ENCODE results near the gene UNK.

Gene UNK

DNA sequence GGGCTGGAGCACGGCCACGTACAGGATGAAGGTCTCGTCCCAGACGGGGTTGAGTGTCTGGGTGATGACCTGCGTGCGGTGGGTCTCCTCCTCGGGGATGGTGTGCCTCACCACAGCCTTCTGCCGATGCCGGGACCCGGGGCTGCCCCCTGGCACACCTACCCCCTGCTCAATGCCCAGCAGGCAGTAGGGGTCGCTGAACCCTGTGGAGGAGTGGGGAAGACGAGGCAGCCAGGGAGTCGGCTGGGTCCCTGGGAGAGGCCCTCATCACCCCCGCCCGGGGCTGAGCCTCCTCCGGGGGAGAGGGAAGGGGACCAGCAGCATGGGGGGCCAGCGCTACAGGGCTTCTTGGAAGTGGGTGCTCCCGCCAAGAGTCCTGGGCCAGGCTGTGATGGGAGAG, 57.8 kb downstream of the UNK start:
- FAIRE-seq = no peak
- no peak for TF ChIP-seq POLR2A (IDR thresholded peaks at IDR 0.05; ENCODE audit: low read depth, low read length)
- no peak for DNase-seq (ENCODE audit: insufficient read length, low spot score)

DNA sequence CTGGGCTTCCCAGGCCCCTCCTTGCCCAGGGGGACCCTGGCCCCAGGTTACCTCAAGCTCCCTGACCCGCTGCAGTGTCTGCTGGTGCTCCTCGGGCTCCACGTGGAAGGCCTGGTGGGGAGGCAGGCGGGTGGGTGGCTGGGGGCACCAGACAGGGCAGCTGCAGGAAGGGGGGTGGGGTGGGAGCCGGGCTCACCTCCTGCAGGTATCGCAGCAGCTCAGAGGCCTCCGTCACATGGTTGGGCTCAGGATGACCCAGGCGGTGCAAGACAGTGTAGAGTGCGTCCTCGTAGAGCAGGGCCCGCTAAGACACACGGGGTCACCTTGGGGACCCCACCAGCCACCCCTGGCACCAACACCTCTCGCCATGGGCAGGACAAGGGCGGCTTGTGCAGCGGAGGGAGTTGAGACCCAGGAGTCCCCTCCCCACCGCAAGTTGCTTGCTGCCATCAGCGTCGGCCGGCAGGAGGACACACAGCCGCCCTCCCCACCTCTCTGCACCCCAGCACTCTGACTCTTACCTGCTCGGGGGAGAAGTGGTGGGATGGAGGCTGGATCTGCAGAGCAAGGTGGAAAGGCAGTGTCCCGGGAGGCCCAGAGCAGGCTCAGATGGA, 58.5 kb downstream of the UNK start:
- FAIRE-seq (no peak), DNase-seq (ENCODE audit: insufficient read length, low spot score) (no peak)
- no peak for TF ChIP-seq POLR2A (IDR thresholded peaks at IDR 0.05; ENCODE audit: low read depth, low read length)

- no peak for DNase-seq (ENCODE audit: insufficient read length, low spot score)
- no peak for FAIRE-seq
- no peak for TF ChIP-seq POLR2A (IDR thresholded peaks at IDR 0.05; ENCODE audit: low read depth, low read length)
These were observed 59.2 kb downstream of the UNK start, which contains the start of gene UNC13D for GRCh38 chr17:75843577-75844529. TSS of gene UNC13D (minus strand) at chr17:75844404. CDS start at chr17:75844337, 67 bp downstream.

DNA sequence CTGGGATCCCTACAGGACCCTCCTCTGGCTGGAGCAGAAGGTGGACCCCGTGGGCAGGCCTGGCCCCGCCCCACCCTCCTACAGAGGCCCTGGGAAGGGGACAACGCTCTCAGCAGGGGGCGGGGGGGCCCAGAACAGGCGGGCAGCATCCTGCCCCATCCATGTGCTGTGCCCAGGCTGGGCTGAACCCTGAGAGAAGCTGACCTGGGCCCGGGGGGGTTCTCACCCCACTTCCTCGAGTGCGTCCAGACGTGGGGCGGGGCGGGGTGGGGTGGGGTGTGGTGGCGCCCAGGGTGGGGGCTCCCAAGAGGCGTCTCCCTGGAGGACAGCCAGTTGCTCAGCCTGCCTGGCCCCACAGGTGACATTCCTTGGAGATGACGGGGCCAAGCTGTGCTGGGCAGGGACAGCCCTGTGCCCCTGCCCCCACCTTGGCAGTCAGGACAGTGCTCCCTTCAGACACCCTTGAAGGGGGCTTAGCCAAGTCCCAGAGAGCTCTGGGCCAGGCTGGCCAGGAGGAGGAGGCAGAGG, 60.0 kb downstream of the UNK start:
- no peak for FAIRE-seq
- no peak for TF ChIP-seq POLR2A (IDR thresholded peaks at IDR 0.05; ENCODE audit: low read depth, low read length)
- peak; percentile 90 for DNase-seq (ENCODE audit: insufficient read length, low spot score)

- TF ChIP-seq POLR2A (IDR thresholded peaks at IDR 0.05; ENCODE audit: low read depth, low read length) = 0 out of 2 replicates have a peak, but pooled peaks have one; percentile 22
- FAIRE-seq (peak; percentile 33), DNase-seq (ENCODE audit: insufficient read length, low spot score) (peak; percentile 92)
These were observed 60.6 kb downstream of the UNK start for GRCh38 chr17:75845058-75845711.

- no peak for TF ChIP-seq POLR2A (IDR thresholded peaks at IDR 0.05; ENCODE audit: low read depth, low read length)
- FAIRE-seq = no peak
- DNase-seq (ENCODE audit: insufficient read length, low spot score) = no peak
These were observed 61.5 kb downstream of the UNK start for GRCh38 chr17:75845933-75846691.

DNA sequence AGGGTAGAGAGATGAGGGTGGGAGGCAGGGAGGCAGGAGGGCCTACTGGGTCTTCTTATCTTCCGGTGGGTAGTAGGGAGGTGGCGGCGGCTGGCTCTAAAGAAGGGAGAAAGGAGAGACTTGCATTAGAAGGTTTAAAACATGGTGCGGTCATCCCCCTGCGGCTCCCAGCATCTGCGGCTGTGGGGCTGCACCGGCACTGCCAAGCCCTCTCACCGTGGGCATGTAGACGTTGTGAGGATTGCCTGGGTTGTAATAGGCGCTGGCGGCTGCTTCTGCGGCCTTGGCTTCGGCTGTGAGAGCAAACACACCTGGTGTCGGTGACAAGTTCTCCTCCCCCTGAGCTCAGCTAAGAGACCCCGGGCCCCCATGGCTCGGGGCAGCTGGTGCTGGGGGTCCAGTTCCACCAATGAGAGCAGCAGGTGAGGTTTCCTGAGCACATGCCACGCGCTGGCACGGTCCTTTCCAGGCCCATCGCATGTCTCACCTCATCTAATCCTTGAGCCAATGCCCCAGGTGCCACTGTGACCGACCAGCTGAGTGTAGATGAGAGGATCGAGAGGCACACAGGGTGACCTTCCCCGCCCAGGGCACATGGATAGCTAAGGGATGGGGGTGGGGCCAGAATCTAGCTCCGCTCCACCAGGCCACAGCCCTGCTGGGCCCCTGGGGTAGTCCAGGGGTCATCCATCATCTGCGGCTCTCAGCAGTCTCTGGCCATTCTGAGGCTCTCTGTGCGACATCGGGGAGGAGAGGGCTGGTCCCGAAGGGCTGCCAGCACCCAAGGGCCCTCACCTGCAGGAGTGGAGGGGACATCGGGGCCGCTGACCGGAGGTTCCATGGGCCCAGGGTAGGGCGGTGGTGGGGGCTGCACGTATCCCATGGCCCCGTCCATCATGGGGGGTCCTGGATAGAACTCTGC, 62.3 kb downstream of the UNK start:
- FAIRE-seq (no peak), DNase-seq (ENCODE audit: insufficient read length, low spot score) (no peak)
- no peak for TF ChIP-seq POLR2A (IDR thresholded peaks at IDR 0.05; ENCODE audit: low read depth, low read length)

DNA sequence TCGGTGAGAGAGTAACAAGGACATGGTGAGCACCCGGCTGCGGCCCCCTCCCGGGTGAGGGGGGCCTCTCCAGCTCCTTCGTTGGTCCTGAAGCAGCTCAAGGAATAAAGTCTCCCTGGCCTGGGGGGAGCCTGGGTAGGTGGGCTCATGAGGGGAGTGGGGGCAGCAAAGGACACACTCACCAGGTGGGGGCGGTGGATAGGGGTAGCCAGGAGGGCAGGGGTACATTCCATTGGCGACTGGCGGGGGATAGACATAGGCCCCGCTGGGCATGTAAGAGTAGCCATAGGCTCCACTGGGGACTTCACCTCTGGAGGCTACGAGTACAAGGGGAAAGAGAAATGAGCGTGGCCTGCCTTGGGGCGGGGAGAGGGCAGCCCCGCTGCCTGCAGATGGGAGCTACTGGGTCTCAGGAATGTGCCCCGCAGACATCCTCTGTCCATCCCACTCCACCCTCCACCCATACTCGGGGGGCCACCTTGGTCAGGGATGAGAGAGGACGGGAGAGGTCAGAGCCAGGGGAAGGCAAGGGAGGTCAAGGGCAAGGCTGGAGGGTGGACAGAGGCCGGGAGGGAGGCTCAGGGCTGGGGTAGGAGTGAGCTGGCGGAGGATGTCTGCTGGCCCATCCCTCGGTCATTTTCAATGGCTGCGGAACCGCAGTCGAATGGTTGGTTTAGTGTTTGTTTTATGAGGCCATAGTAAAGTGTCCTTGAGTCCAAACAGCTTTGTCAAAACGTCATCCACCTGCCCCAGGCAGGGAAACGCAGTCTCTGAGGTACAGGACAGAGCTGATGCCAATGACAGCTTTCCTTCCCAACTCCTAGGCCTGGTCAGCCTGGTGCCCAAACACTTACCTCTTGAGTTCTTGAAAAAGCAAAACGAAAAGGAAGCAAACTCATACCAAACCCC, 63.3 kb downstream of the UNK start:
- DNase-seq (ENCODE audit: insufficient read length, low spot score) (no peak), FAIRE-seq (no peak)
- TF ChIP-seq POLR2A (IDR thresholded peaks at IDR 0.05; ENCODE audit: low read depth, low read length) = no peak

GRCh38 chr17:75848523-75849278, 64.1 kb downstream of the UNK start:
- no peak for TF ChIP-seq POLR2A (IDR thresholded peaks at IDR 0.05; ENCODE audit: low read depth, low read length)
- DNase-seq (ENCODE audit: insufficient read length, low spot score) (no peak), FAIRE-seq (no peak)

DNA sequence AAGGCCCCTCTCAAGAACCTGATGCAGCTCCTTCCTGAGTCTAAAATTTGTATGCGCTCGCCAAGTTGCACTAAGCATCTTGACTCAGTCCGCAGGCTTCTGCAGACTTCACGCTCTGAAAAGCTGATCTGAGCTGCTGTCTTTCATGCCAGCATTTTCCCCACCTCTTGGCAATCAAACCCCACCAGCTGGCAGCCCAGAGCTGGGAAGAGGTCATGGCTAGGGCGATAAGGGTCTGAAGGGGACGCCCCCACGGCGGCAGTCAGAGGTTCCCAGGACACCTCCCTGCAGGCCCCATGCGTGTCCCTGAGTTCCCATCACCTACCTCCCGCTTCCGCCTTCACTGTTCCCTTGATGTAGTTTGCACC, 64.7 kb downstream of the UNK start:
- DNase-seq (ENCODE audit: insufficient read length, low spot score) (no peak), FAIRE-seq (no peak)
- no peak for TF ChIP-seq POLR2A (IDR thresholded peaks at IDR 0.05; ENCODE audit: low read depth, low read length)

DNA sequence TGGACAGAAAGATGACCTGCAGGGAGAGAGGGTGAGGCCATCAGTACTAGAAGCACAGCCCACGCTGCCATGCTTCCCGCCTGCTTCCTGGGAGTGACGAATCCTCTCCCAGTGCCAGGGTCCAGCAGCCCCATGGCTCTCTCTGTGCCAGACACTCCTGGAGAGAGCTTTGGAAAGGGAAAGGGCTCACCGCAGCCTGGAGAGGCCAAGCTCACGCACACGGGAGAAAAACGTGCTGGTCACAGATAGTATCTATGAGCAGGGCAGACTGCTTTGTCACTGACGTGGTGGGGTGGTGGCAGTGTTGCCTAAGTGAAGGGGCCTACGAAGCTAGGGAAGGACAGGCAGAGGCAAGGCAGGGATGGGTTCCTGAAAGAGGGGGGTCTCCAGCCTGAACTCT, 65.1 kb downstream of the UNK start:
- no peak for DNase-seq (ENCODE audit: insufficient read length, low spot score)
- no peak for FAIRE-seq
- TF ChIP-seq POLR2A (IDR thresholded peaks at IDR 0.05; ENCODE audit: low read depth, low read length) = no peak

Measured in H54 (cell line).